H9 (cell line): Measurements from ENCODE around the gene FRYL. TPM values are rescaled to one million over a fixed set of nuclear protein-coding genes. Genes with fewer than 3 reads are reported as not detected.

Source experiments
- DNase-seq: peaks from one replicate; pipeline ENCODE4 v3.0.0-alpha.2; 2017
- H2AFZ ChIP-seq: one replicate; pipeline ENCODE4 v1.6.1; 2013; ENCODE audit warnings: mild to moderate bottlenecking, low read length, control low read depth, moderate library complexity
- H2AK5ac ChIP-seq: 2 replicates; pipeline ENCODE4 v1.6.1; 2013; ENCODE audit warnings: low read length, control low read depth, mixed read lengths; ENCODE audit not compliant: insufficient read length
- H2BK120ac ChIP-seq: one replicate; pipeline ENCODE4 v1.6.1; 2013; ENCODE audit warnings: low read depth, mild to moderate bottlenecking, low read length, control low read depth, inconsistent platforms; ENCODE audit not compliant: poor library complexity, severe bottlenecking
- H2BK12ac ChIP-seq: 2 replicates; pipeline ENCODE4 v1.6.1; 2013; ENCODE audit warnings: low read length, control low read depth, mixed read lengths, low read depth; ENCODE audit not compliant: insufficient read length
- H2BK15ac ChIP-seq: 2 replicates; pipeline ENCODE4 v1.6.1; 2013; ENCODE audit warnings: low read depth, low read length, control low read depth
- H2BK20ac ChIP-seq: one replicate; pipeline ENCODE4 v1.6.1; 2013; ENCODE audit warnings: low read depth, mild to moderate bottlenecking, low read length, control low read depth, inconsistent platforms; ENCODE audit not compliant: poor library complexity, severe bottlenecking
- H2BK5ac ChIP-seq: 2 replicates; pipeline ENCODE4 v1.6.1; 2013; ENCODE audit warnings: low read length, control low read depth, mixed read lengths; ENCODE audit not compliant: insufficient read length
- H3K14ac ChIP-seq: 2 replicates; pipeline ENCODE4 v1.6.1; 2013; ENCODE audit warnings: low read length, control low read depth; ENCODE audit not compliant: insufficient read depth
- H3K18ac ChIP-seq: 2 replicates; pipeline ENCODE4 v1.6.1; 2013; ENCODE audit warnings: low read depth, mild to moderate bottlenecking, mixed read lengths, low read length, control low read depth; ENCODE audit not compliant: insufficient read length
- H3K23ac ChIP-seq: 2 replicates; pipeline ENCODE4 v1.6.1; 2013; ENCODE audit warnings: low read length, control low read depth, mixed read lengths, low read depth; ENCODE audit not compliant: insufficient read length
- H3K23me2 ChIP-seq: 2 replicates; pipeline ENCODE4 v1.6.1; 2013; ENCODE audit warnings: low read depth, mild to moderate bottlenecking, mixed read lengths, low read length, control low read depth; ENCODE audit not compliant: insufficient read length, poor library complexity, severe bottlenecking
- H3K27ac ChIP-seq: 2 replicates; pipeline ENCODE4 v1.5.1; 2013; ENCODE audit warnings: low read length, control low read depth, mixed read lengths, low read depth; ENCODE audit not compliant: insufficient read length
- H3K27me3 ChIP-seq: 2 replicates; pipeline ENCODE4 v1.6.1; 2013; ENCODE audit warnings: low read length, control low read depth, inconsistent platforms; ENCODE audit not compliant: insufficient read depth
- H3K4ac ChIP-seq: 2 replicates; pipeline ENCODE4 v1.6.1; 2013; ENCODE audit warnings: low read depth, mild to moderate bottlenecking, control low read depth, inconsistent platforms, low read length, moderate library complexity
- H3K4me1 ChIP-seq: 2 replicates; pipeline ENCODE4 v1.6.1; 2013; ENCODE audit warnings: low read length, control low read depth, inconsistent platforms; ENCODE audit not compliant: insufficient read depth
- H3K4me2 ChIP-seq: 2 replicates; pipeline ENCODE4 v1.6.1; 2013; ENCODE audit warnings: low read length, control low read depth, mixed read lengths; ENCODE audit not compliant: insufficient read length, insufficient read depth
- H3K56ac ChIP-seq: 2 replicates; pipeline ENCODE4 v1.6.1; 2013; ENCODE audit warnings: low read depth, mild to moderate bottlenecking, mixed read lengths, low read length, control low read depth; ENCODE audit not compliant: insufficient read length
- H3K79me1 ChIP-seq: 2 replicates; pipeline ENCODE4 v1.6.1; 2013; ENCODE audit warnings: low read depth, mild to moderate bottlenecking, moderate library complexity, low read length, control low read depth, inconsistent platforms; ENCODE audit not compliant: insufficient read depth, poor library complexity, severe bottlenecking
- H3K79me2 ChIP-seq: 2 replicates; pipeline ENCODE4 v1.6.1; 2013; ENCODE audit warnings: low read length, control low read depth, inconsistent platforms; ENCODE audit not compliant: insufficient read depth
- H3K9ac ChIP-seq: 2 replicates; pipeline ENCODE4 v1.6.1; 2013; ENCODE audit warnings: low read length, control low read depth, mixed read lengths; ENCODE audit not compliant: insufficient read length; ENCODE audit errors: extremely low read depth
- H3K9me3 ChIP-seq: one replicate; pipeline ENCODE4 v1.6.1; 2013; ENCODE audit warnings: low read depth, low read length, inconsistent platforms; ENCODE audit not compliant: control insufficient read depth
- H3T11ph ChIP-seq: one replicate; pipeline ENCODE4 v1.6.1; 2013; ENCODE audit warnings: mild to moderate bottlenecking, low read length, control low read depth, inconsistent platforms
- H4K20me1 ChIP-seq: one replicate; pipeline ENCODE4 v1.6.1; 2013; ENCODE audit not compliant: control insufficient read depth, insufficient read length, insufficient read depth
- H4K5ac ChIP-seq: 2 replicates; pipeline ENCODE4 v1.6.1; 2013; ENCODE audit warnings: low read depth, mild to moderate bottlenecking, mixed read lengths, low read length, control low read depth; ENCODE audit not compliant: insufficient read length
- H4K8ac ChIP-seq: replicated peaks from 2 replicates; pipeline ENCODE4 v1.6.1; 2013; ENCODE audit warnings: low read length, control low read depth, mixed read lengths, low read depth; ENCODE audit not compliant: insufficient read length
- H4K91ac ChIP-seq: 2 replicates; pipeline ENCODE4 v1.6.1; 2013; ENCODE audit warnings: low read depth, mild to moderate bottlenecking, moderate library complexity, mixed read lengths, low read length, control low read depth; ENCODE audit not compliant: insufficient read length
- H3K27ac Mint-ChIP-seq, 3 experiments: 2 replicates in 2 of 3; 3 replicates in 1 of 3; pipeline ENCODE4 v1.8.0; 2020 to 2021; ENCODE audit warnings: mixed read lengths in 3 of 3, mild to moderate bottlenecking in 1 of 3, moderate library complexity in 1 of 3
- H3K27me3 Mint-ChIP-seq: 2 replicates; pipeline ENCODE4 v1.8.0; 2021; ENCODE audit warnings: low read depth, mild to moderate bottlenecking, moderate library complexity, mixed read lengths
- H3K36me3 Mint-ChIP-seq, 3 experiments: 2 replicates in 2 of 3; 3 replicates in 1 of 3; pipeline ENCODE4 v1.8.0; 2020 to 2021; ENCODE audit warnings: low read depth in 3 of 3, mixed read lengths in 3 of 3; ENCODE audit not compliant: insufficient read depth in 1 of 3
- H3K4me1 Mint-ChIP-seq, 2 experiments: 2 replicates each; pipeline ENCODE4 v1.8.0; 2020; ENCODE audit warnings: mixed read lengths in 2 of 2
- H3K4me3 Mint-ChIP-seq, 2 experiments: 2 replicates in 1 of 2; 3 replicates in 1 of 2; pipeline ENCODE4 v1.8.0; 2020 to 2021; ENCODE audit warnings: mild to moderate bottlenecking in 2 of 2, mixed read lengths in 2 of 2, moderate library complexity in 1 of 2
- H3K9me3 Mint-ChIP-seq, 2 experiments: 2 replicates in 1 of 2; 3 replicates in 1 of 2; pipeline ENCODE4 v1.8.0; 2020; ENCODE audit warnings: mild to moderate bottlenecking in 2 of 2, mixed read lengths in 2 of 2, moderate library complexity in 1 of 2
- WGBS: extraction: QIAGEN DNeasy Blood & Tissue Kit; methylation state at CpG from one replicate; pipeline ENCODE4 v1.1.7; 2013; ENCODE audit warnings: missing lambda C conversion rate, low lambda C conversion rate, mixed read lengths; ENCODE audit not compliant: insufficient read length; ENCODE audit errors: extremely low coverage; 5-methylcytosine and 5-hydroxymethylcytosine counted together
- total RNA-seq: library from RNA; stranded (reverse); gene quantifications from 2 replicates; pipeline ENCODE4 v1.2.1, GENCODE V29; 2021
- TF ChIP-seq, protein P1 (sequence below): fragments of 200-600 bp; sonication (generic); conservative IDR thresholded peaks from 3 replicates; pipeline ENCODE4 v1.8.0; 2021; ENCODE audit warnings: antibody characterized with exemption, mild to moderate bottlenecking

The FRYL gene
- total RNA-seq, 1 experiment from 2014 or later: 31.5 TPM

DNA sequence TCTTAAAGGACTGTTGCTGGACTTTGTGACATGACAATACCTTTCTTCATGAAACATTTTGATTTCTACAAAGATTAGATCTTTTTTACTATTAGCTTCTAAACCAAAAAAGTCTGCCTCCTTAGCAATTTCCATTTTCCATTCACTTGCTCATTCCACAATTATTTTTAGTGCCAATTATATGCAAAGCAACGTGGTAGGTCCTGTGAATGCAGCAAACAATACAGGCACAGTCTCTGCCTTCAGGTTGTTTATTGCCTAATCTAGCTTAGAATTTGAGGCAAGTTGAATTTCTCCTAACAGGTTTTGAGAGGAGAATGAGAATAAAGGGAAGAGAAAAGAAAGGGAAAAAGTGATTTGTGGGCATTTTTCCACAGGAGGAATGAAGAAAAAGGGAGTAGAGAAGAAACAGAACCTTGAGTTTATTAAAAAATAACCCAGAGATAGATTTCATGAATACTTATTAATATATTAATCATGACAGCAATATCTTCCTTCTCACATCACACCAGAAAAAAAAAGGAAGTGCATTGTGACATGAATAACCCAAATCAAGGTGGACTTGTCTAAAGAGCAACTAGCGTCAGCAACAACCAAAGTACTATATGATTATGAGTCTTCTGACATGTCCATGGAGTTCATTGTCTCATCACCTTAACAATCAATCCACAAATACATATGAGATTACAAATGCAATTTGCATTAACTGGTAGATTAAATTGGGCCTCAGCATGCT, 16.3 kb upstream of the FRYL start:
- H3K36me3 Mint-ChIP-seq: no peaks in the 10 kb centered on the region
- no peak overlapping the region for H3K14ac ChIP-seq
- H3K79me2 ChIP-seq: no peaks in the 10 kb centered on the region
- no peaks in the 10 kb centered on the region for H3K79me1 ChIP-seq
- no peak overlapping the region for H3K23ac ChIP-seq
- H2BK12ac ChIP-seq: no peak overlapping the region
- no peak overlapping the region for H2AFZ ChIP-seq
- no peak overlapping the region for H2BK15ac ChIP-seq
- no peaks in the 10 kb centered on the region for H3K9me3 Mint-ChIP-seq
- H3K27ac Mint-ChIP-seq: no peak overlapping the region
- no peak overlapping the region for H3T11ph ChIP-seq
- H3K4me1 Mint-ChIP-seq: peaks cover 16 to 18% of the 10 kb centered on the region in 2 experiments
- TF ChIP-seq, protein P1, sequence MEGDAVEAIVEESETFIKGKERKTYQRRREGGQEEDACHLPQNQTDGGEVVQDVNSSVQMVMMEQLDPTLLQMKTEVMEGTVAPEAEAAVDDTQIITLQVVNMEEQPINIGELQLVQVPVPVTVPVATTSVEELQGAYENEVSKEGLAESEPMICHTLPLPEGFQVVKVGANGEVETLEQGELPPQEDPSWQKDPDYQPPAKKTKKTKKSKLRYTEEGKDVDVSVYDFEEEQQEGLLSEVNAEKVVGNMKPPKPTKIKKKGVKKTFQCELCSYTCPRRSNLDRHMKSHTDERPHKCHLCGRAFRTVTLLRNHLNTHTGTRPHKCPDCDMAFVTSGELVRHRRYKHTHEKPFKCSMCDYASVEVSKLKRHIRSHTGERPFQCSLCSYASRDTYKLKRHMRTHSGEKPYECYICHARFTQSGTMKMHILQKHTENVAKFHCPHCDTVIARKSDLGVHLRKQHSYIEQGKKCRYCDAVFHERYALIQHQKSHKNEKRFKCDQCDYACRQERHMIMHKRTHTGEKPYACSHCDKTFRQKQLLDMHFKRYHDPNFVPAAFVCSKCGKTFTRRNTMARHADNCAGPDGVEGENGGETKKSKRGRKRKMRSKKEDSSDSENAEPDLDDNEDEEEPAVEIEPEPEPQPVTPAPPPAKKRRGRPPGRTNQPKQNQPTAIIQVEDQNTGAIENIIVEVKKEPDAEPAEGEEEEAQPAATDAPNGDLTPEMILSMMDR: no peak
- no peaks in the 10 kb centered on the region for H3K27me3 Mint-ChIP-seq
- no peak for DNase-seq
- H3K9me3 ChIP-seq: no peaks in the 10 kb centered on the region
- no peak overlapping the region for H2AK5ac ChIP-seq
- no peak overlapping the region for H3K9ac ChIP-seq
- no peak overlapping the region for H2BK120ac ChIP-seq
- H3K4me2 ChIP-seq: no peak overlapping the region
- H3K18ac ChIP-seq: no peak overlapping the region
- no peak overlapping the region for H3K27ac ChIP-seq
- no peaks in the 10 kb centered on the region for H3K27me3 ChIP-seq
- no CpG with 5 or more reads among the region's 2 CpGs for WGBS
- peaks cover 4% of the 10 kb centered on the region; the same call in 1 of the 2 replicates for H3K4me1 ChIP-seq
- H3K4ac ChIP-seq: no peak overlapping the region
- no peak overlapping the region for H4K5ac ChIP-seq
- no peak overlapping the region for H4K8ac ChIP-seq
- no peak overlapping the region for H3K56ac ChIP-seq
- no peak overlapping the region for H2BK20ac ChIP-seq
- H3K4me3 Mint-ChIP-seq: no peak overlapping the region
- no peak overlapping the region for H4K91ac ChIP-seq
- H2BK5ac ChIP-seq: no peak overlapping the region
- H3K23me2 ChIP-seq: no peaks in the 10 kb centered on the region
- no peaks in the 10 kb centered on the region for H4K20me1 ChIP-seq
